Head of caudate nucleus (tissue), 42 donors: ENCODE measurements around the gene FOXD4L1.
"Not testable (repeated sequence)": the region's sequence is repeated elsewhere in the genome, so short reads cannot be mapped to it uniquely, and the experiment has no call there.

Experiments
- DNase-seq, 42 donors: peaks; one replicate each; pipeline versions ENCODE4 v3.0.0 to v3.0.0-alpha.2; 2020 to 2021; ENCODE audit warnings: mixed read lengths in 7 of 42
- intact Hi-C: fragments of 100-400 bp; cut with DNase I; formaldehyde crosslinking; loops from one replicate; pipeline ENCODE4 v1.15.0; 2022

The FOXD4L1 gene

GRCh38 chr2:113517025-113517424 is 18.6 kb downstream of the FOXD4L1 start:
- intact Hi-C loops, DNase-seq: not testable (repeated sequence)

GRCh38 chr2:113520837-113521236 is 22.4 kb downstream of the FOXD4L1 start:
- intact Hi-C loops, DNase-seq: not testable (repeated sequence)

GRCh38 chr2:113521492-113521891 is 23.0 kb downstream of the FOXD4L1 start:
- DNase-seq, intact Hi-C loops: not testable (repeated sequence)

GRCh38 chr2:113524986-113525385 is 26.5 kb downstream of the FOXD4L1 start:
- intact Hi-C loops, DNase-seq: not testable (repeated sequence)

- DNase-seq, intact Hi-C loops: not testable (repeated sequence)
These were observed 29.0 kb downstream of the FOXD4L1 start for GRCh38 chr2:113527350-113528045.

- DNase-seq, intact Hi-C loops: not testable (repeated sequence)
These were observed 29.7 kb downstream of the FOXD4L1 start for GRCh38 chr2:113528126-113528525.

GRCh38 chr2:113528904-113529303 is 30.4 kb downstream of the FOXD4L1 start:
- peak in 1 of 42 donors; percentile 28 for DNase-seq
- intact Hi-C loops, result not testable (repeated sequence)

- peak in 27 of 42 donors; percentile 1 to 62 (median 37) for DNase-seq
- intact Hi-C loops, result not testable (repeated sequence)
These were observed 34.5 kb downstream of the FOXD4L1 start for GRCh38 chr2:113532991-113533390.

GRCh38 chr2:113536573-113536972 is 38.1 kb downstream of the FOXD4L1 start:
- intact Hi-C loops, DNase-seq: not testable (repeated sequence)

GRCh38 chr2:113540834-113541203 is 42.4 kb downstream of the FOXD4L1 start:
- DNase-seq, intact Hi-C loops: not testable (repeated sequence)

GRCh38 chr2:113541204-113541975 is 42.9 kb downstream of the FOXD4L1 start:
- peak in 35 of 42 donors; percentile 2 to 56 (median 17) for DNase-seq
- intact Hi-C loops, result not testable (repeated sequence)

- intact Hi-C loops, result not testable (repeated sequence)
- peak in 5 of 42 donors; percentile 4 to 27 (median 10) for DNase-seq
These were observed 43.6 kb downstream of the FOXD4L1 start for GRCh38 chr2:113541976-113542485.

- DNase-seq, intact Hi-C loops: not testable (repeated sequence)
These were observed 44.1 kb downstream of the FOXD4L1 start for GRCh38 chr2:113542529-113542928.
